ENCODE measurements around the gene MYBPC1.
A peak's percentile ranks its signal among the peaks of the same experiment; 100 is the strongest.
"Not testable (repeated sequence)": the region's sequence is repeated elsewhere in the genome, so short reads cannot be mapped to it uniquely, and the experiment has no call there.

The MYBPC1 gene

DNA sequence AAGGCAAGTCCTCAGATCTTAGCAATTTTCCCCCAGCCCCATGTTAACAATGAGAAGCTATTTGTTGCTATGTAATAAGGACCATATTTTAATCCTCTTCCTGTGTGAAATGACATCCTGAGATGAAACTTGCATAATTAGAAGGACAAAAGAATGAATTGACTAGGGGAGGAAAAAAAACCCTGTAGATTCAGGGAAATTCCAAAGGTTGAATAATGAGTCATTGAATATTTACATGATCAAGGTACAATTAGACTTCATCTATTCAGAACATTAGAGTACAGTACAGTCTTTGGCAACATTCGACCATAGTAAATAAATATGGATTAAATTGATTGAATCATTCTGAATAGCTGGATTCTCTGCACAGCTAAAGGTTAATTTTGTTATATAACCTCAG is 9.4 kb downstream of the MYBPC1 start:
- no peak for DNase-seq

DNA sequence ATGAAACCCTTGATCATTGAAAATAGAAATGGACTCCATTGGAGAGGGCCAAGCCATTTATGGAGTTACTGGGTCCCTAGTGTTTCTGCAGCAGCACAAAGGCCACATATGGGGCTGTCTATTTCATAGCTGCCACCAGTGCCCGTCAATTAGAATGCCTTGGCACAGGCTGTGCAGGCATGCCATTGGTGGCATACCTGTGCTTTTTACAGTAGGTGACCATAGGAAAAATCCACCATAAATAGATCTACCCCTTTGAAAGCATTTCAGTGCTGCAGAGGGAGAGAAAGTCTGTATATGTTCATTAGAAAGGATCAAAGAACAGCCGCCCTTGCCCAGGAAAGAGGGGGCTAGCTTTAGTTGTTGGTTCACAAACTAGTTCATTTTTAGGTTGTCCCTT is 13.1 kb downstream of the MYBPC1 start:
- no peak for DNase-seq

DNA sequence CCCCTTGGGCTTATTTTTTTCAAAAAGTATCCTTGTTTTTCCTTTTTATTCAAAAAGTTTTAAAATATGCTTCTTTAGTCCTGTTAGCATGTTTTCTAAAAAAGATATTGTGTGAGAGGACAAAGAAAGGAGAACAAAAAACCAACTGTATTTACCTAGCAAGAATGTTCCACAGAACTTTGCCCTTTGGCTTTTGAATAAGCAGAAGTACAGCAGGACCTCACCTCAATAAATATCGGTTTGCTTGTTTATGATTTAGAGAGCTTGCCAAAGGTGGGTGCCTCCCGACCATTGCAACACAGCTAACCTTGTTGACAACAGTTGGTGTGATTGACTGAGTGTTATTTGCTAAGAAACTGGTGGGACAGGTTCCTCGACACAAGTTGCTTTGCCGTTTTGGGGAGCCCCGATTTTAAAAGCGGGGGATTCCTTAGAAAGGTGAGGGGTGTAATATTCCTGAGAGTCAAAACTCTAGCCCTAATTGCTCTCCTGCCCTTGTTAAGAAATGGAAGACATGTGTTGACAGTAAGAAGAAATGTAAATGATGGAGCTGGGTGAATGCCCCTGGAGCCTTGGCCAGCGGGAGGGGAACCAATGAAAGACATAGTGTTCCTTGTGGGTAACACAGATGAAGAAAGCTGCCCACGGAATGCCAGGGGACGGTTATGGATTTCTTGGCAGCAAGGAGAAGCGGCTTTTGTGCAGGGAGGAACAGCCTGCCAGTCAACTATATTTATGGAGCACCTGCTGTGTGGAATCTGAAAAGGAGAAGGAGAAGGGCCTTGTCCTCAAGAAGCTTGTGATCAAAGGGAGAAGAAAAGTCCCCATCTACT is 13.7 kb downstream of the MYBPC1 start:
- no peak for DNase-seq

DNA sequence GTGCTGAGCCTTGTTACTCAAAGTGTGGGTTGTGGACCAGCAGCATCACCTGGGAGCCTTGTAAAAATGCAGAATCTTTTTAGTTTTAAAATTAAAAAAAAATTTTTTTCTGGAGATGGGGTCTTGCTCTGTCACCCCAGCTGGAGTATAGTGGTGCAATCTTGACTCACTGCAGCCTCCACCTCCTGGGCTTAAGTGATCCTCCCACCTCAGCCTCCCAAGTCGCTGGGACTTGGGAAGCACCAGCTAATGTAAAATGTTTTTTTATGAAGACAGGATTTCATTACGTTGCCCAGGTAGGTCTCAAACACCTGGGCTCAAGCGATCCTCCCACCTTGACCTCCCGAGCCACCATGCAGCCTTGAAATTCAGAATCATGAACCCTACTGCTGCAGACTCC is 14.4 kb downstream of the MYBPC1 start:
- DNase-seq, result no peak

DNA sequence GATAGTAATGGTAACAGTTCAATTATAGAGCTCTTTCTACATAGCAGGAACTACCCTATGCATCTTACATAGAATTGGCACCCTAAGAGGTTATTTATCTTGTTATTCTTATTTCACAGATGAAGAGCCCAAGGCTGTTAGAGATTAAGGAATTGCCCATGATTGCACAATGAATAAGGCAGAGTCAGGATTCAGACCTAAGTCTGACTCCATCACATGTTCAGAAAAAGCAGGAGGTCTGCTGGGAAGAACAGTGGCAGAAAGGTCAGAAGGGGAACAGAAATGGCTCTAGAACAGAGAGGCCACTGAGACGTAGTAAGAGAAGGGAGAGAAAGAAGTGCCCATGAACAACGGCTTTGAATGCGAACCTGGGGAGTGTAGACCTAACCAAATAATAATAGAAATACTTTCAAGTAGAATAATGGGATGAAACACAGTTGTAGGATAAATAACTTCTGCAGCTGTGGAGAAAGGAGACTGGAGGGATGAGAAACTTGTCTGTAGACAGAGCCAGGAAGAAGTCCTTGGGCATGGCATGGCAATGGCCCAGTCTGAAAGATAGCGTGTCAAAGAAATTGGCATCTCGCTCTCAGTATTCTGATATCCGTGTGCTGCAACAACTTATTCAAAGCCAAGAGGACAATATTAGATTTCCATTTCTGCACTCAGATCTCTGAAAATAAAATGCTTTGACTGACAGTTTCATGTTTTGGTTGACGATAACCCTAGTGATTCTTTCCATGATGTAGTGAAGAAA is 17.6 kb downstream of the MYBPC1 start:
- no peak for DNase-seq

DNA sequence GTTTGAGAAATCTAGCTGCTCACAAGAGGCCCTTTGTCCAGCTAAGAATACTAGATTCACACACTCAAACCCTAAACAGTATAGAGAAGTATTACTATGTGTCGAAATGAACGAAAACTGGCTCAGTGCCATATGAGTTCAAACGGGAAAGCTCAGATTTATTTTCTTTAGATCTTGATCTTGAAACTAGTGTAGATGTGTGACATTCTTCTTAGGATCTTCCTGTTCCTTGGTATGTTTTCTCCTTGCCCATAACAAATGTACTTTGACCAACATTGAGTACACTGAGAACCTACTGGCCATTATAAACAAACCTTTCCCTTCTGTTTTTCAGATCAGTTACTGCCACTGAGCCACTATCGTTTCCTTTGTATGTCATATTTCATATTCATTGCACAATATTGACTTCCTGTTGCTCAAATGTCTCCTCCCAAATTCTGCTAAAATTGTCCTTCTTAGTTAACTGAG is 21.3 kb downstream of the MYBPC1 start:
- no peak for DNase-seq

DNA sequence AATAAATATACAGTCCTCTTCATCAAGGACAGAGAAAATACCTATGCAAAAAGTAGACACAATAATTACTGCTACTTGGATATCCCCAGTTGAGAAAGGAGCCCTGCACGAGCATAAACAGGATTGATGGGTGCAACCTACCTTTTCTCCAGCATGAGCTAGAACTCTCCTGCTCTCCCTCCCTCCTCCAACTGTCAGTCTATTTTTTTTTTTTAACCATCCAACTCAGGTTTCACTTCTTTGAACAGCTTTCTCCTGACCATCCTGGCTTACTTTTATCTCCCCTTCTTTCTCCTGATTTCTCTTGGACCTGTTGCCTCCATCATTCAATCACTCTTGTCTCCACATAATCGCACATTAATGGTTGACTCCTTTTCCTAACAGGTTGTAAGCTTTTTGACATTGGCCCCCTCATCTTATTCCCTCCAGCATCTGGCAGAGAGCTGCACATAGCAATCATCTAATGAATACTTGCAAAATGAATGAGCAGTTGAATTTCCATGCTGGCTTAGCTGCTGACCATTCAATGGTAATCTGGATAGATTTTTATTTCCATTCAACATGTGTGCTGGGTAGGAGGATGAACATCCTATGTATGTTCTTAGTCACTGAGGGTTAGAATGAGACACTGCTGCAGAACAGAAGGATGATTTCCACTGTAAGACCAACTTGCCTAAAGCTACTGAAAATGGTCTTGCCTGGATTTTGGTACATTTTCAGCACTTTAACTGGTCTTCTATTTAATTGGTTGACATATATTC is 24.4 kb downstream of the MYBPC1 start:
- DNase-seq, result no peak

DNA sequence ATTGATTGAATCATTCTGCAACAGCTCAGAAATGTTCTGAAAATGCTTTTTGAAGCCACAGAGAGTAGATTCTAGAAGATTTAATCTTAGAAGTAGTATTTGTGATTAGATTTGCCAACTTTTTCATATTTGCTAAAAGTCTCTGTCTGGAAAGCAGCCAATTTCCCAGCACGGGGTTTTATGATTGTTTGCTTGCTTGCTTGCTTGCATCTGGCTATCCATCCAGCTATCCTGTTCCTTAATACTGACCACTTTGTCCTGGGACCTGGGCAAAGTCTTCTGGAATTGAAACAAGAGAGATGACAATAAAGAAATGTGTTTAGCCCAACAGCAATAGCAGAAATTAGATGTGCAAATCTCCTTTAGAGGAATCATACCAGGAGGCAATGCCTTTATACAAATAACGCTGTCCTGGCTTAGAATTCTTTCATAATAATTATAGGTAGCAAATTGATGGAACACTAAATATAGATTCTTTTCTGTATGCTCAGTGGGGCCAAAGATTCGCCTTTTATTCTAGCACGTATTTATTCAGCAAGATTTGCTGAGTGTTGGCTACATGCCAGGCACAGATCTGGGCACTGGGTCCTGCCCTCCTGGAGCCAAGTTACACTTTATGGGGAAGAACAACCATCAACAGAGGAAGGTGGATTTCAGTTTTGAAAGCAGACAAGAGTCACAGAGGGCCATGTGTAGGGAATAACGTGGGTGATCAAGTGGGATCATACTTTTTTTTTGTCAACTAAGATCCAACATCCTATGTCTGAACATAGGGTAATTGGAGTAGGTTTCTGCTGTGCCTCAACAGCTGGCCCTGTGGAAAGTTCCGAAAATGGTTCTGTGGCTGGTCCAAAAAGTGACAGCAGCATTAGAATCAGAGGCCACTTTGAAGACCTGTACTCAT is 25.3 kb downstream of the MYBPC1 start:
- peak; percentile 48 to 88 for DNase-seq

DNA sequence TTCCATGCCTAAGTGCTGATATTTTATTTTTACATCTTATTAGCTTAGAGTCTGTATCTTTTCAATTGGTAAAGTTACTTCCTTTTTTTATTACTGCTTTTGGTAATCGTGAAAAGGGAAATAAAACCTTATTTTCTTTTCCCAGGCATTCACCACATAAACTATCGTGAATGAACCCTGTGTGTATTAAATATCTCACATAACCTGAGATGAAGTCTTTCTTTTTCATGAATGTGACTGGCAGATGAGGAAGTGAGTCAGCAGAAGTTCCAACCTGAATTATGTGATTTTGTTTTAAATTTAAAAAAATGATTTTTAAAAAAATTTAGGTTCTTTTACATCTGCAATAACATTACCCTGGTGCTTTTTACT is 26.0 kb downstream of the MYBPC1 start:
- DNase-seq, result no peak

DNA sequence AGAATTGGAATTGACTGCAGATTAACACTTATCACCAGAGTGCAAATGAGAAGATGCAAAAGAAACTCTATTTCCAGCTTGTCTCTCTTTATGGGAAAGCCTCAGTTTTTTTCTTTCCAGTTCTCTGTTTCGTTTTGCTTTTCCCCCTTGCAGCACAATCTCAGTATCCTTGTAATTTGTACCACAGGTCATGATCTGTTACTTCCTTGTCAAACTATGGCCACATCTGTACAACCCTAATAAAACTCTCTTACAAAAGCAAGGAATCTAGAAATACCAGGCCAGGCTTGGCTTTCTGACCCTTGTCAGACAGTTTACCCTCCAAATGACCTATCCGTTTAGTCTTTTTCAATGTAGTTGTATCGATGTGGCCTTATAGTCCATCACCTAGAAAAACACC is 33.9 kb downstream of the MYBPC1 start:
- DNase-seq, result no peak

DNA sequence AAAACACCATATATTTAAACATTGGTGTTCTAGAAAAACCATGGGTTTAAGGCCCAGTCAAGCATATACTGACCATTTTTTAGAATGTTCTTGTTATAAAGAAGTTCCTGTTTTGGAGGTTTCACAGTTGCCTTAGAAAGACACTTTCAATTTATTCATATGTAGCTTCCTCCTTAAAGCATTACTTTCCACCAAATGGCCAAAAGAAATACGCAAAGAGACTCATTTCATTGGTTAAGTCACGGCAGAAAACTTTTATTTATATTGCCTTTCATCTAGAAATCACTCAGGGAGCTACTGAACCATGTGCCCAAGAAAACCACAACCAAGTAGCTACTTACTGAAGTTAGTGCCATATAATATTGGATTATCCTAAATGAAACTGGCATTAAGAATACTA is 40.0 kb downstream of the MYBPC1 start:
- DNase-seq, result no peak

DNA sequence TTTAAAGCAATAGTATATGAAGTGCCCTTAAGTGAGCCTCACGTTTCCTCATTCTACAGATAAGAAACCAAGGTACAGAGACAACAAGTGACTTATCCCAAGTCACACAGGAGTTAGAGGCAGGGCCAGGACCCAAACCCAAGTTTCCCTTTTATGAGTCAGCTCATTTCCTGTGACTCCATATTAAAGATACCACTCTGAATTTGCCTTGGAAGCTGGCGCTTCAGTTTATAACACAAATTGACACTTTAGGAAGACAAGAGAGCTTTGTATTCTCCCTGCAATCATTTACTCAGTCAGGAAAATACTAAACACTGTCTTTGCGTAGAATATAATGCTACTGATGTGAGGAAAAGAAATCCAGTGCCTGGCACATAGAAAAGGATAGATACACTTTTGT is 43.2 kb downstream of the MYBPC1 start:
- no peak for DNase-seq

DNA sequence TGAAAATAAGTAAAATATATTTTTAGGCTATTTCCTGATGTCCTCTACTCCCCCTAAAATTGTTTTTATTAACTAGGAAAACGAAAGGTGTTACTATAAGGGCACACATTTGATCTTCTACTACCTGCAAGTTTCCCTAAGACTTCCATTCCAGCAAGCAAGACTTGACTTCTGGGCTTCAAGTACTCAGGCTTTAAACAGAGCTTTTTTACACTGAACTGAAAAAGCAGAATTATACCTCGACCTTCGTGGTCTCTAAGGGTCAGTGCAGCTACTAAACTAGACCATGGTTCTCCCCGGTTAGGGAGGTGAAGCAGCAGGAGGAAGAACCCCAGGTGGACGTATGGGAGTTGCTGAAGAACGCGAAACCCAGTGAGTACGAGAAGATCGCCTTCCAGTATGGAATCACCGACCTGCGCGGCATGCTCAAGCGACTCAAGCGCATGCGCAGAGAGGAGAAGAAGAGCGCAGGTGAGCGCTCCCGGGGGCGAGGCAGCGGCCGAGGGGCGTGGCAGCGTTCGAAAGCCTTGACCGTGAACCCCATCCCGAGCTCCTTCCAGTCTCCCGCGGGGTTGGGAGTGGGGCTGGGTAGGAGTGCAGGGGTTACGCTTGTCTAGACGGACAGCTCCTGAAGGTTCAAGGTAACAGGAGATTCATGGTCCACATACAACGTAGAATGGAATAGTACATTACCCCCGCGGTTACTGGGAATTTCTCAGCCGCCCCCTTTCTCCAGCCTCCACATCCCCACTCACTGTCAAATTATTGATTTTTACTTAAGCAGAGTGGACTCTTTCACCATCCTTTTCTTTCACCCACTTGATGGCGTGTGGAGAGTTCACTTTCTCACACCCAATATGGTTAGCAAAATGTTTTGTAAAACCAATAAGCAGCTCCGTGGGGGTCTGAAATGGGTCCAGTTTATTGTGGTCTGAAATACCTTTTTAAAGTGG is 47.6 kb downstream of the MYBPC1 start:
- no peak for DNase-seq

DNA sequence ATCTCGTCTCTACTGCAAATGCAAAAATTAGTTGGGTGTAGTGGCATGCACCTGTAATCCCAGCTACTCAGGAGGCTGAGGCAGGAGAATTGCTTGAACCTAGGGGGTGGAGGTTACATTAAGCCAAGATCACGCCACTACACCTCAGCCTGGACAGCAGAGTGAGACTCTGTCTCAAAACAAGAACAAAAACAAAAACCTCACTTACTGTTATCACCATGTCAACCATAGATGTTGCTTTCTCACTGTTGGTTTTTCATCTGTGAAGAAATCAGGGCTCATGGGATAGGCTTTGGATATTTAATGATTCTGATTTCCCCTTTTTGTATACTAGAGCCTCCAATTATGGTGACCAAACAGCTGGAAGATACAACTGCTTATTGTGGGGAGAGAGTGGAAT is 52.9 kb downstream of the MYBPC1 start:
- no peak for DNase-seq

DNA sequence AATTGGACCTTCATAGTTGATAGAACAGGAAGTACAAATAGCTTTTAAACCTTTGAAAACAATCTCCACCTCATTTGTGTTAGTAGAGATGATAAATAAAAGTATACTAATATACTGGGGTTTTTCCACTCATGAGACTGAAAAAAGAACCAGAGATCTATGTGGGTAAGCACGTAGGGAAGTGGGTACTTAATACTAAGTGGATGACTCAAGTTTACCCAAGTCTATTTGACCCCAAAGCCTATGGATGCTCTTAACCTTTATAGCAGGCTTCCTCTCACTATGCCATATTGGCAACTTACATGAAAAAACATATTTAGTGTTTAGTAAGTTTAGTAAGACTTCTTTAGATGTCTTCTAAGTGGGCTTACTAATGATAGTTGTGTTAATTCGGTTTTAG is 53.4 kb downstream of the MYBPC1 start:
- no peak for DNase-seq

DNA sequence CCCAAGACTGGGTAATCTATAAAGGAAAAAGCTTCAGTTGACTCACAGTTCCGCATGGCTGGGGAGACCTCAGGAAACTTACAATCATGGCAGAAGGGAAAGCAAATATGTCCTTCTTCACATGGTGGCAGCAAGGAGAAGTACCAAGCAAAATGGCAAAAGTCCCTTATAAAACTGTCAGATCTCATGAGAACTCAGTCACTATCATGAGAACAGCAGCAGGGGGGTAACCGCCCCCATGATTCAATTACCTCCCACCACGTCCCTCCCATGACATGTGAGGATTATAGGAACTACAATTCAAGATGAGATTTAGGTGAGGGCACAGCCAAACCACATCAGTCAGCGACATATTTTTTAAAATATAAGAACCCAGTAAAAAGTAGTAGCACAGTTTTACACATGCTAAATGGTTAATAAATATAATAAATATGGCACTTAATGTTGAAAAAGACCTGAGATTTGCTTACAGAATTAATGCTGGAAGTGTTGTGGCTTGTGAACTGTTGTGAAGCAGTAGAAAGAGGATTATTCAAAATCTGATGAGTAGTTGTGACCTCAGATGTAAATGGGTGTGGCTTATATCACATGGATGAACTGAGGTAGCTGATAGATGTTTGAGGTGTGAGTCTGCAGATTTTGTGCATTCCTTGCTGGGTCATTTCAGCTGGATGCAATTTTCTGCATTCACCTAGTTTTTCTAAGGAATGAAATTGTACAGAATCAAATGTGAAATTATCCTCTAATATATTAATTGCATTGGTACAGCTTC is 55.8 kb downstream of the MYBPC1 start:
- DNase-seq, result no peak

DNA sequence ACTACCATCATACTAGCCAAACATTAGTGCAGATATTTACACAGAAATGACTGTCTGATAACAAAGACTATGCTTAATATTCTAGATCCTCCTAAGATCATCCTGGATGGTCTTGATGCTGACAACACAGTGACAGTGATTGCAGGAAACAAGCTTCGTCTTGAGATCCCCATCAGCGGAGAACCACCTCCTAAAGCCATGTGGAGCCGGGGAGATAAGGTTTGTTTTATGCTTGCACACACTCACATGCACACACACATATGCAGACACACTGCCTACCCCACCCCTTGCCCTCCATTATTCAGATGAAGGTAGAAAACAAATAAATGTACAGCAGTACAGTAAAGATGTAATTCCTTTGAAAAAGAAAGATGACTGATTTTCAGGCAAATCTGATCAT is 58.3 kb downstream of the MYBPC1 start:
- DNase-seq, result no peak

DNA sequence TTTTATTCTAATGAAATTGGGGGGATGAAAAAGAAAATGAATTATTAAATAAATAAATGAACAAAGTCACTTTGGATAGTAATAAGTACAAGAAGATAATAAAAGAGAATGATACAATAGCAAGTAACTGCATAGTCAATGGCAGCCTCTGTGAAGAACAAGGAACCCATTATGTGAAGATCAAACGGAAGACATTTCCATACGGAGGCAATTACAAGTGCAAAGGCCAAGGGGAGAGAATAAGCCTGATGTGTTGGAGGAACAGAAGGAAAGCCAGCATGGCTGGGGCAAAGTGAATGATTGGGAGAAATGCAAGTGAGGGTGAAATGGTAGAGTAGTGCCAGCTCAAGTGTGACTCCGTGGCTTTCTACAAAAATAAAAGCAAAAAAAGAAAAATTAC is 58.7 kb downstream of the MYBPC1 start:
- no peak for DNase-seq

DNA sequence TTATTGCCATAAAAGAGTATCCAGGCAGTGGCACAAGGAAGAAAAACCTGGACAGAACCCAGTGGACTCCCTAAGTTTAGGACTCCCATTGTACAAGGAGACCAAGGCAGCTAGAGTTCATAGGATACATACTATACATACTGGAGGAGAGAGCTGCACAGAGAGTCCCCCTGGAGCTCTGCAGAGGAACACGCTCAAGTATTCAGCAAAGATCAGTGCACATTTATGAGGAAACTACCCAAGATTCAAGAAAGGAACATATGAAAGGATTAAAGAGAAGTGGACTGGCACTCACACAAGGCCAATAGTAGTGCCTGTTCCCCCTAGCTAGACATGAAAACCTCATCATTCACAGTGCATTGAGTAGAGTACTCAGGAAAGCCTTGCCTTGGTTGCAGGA is 59.7 kb downstream of the MYBPC1 start:
- DNase-seq, result no peak

DNA sequence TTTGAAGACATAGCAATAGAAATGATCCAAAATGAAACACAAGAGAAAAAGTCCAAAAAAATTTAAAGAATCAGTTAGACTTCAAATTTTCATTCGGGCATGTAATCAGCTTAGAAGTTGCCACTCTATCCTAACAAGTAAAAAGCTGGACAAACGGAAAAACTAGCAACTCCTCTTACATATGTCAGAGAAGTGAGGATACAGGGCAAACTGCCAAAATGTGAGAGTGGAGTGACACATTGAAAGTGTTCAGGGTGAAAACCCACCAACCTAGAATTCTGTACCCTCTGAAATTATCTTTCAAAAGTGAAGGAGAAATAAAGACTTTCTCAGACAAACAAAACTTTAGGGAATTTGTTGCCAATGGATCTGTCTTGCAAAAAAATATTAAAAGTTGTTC is 60.6 kb downstream of the MYBPC1 start:
- DNase-seq, result no peak

DNA sequence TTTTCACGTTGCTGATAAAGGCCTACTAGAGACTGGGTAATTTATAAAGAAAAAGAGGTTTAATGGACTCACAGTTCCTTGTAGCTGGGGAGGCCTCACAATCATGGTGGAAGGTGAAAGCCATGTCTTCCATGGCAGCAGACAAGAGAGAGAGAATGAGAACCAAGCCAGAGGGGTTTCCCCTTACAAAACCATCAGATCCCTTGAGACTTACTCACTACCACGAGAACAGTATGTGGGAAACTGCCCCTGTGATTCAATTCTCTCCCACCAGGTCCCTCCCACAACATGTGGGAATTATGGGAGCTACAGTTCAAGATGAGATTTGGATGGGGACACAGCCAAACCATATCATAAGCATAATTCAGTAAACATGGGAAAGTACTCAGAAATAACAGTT is 65.9 kb downstream of the MYBPC1 start:
- DNase-seq, result not testable (repeated sequence)

All from NCI-H2081 (cell line).